HG02852 (cell line): ENCODE measurements around the gene ARHGAP23.
"Not testable (repeated sequence)": the region's sequence is repeated elsewhere in the genome, so short reads cannot be mapped to it uniquely, and the experiment has no call there.

Experiments
- ATAC-seq: cut with Tn5 transposase; IDR thresholded peaks from one replicate; pipeline ENCODE4 v1.9.1; 2021; ENCODE audit warnings: mild to moderate bottlenecking, moderate library complexity; ENCODE audit not compliant: unreplicated experiment

Gene ARHGAP23

GRCh38 chr17:38460716-38461630 lies 32.7 kb downstream of the ARHGAP23 start:
- no peak for ATAC-seq

GRCh38 chr17:38461683-38462082 lies 33.4 kb downstream of the ARHGAP23 start:
- ATAC-seq: no peak

GRCh38 chr17:38463451-38463858 lies 35.2 kb downstream of the ARHGAP23 start:
- ATAC-seq: no peak

- ATAC-seq: no peak
Measured at GRCh38 chr17:38464251-38464722, 36.0 kb downstream of the ARHGAP23 start.

GRCh38 chr17:38464723-38465390 lies 36.6 kb downstream of the ARHGAP23 start:
- ATAC-seq: no peak

- no peak for ATAC-seq
Measured at GRCh38 chr17:38465391-38466345, 37.4 kb downstream of the ARHGAP23 start.

GRCh38 chr17:38466346-38467315 lies 38.4 kb downstream of the ARHGAP23 start:
- no peak for ATAC-seq

GRCh38 chr17:38467491-38467890 lies 39.2 kb downstream of the ARHGAP23 start:
- no peak for ATAC-seq

- no peak for ATAC-seq
Measured at GRCh38 chr17:38469875-38470274, 41.6 kb downstream of the ARHGAP23 start.

- not testable (repeated sequence) for ATAC-seq
Measured at GRCh38 chr17:38471253-38471652, 43.0 kb downstream of the ARHGAP23 start.

- not testable (repeated sequence) for ATAC-seq
Measured at GRCh38 chr17:38474666-38475065, 46.4 kb downstream of the ARHGAP23 start.

GRCh38 chr17:38476549-38476948 lies 48.3 kb downstream of the ARHGAP23 start:
- no peak for ATAC-seq

GRCh38 chr17:38477417-38477816 lies 49.2 kb downstream of the ARHGAP23 start:
- ATAC-seq: not testable (repeated sequence)

GRCh38 chr17:38477951-38478350 lies 49.7 kb downstream of the ARHGAP23 start:
- ATAC-seq: not testable (repeated sequence)

- ATAC-seq: not testable (repeated sequence)
Measured at GRCh38 chr17:38478667-38479066, 50.4 kb downstream of the ARHGAP23 start.

- not testable (repeated sequence) for ATAC-seq
Measured at GRCh38 chr17:38482039-38482699, 53.9 kb downstream of the ARHGAP23 start.

GRCh38 chr17:38482700-38483043 lies 54.4 kb downstream of the ARHGAP23 start:
- ATAC-seq: not testable (repeated sequence)

GRCh38 chr17:38484242-38485145 lies 56.2 kb downstream of the ARHGAP23 start:
- not testable (repeated sequence) for ATAC-seq
